BLaER1 treated with 17β-estradiol and CSF1 and Interleukin-3, amounts not matched to agents 10 nM and 100 nM (cell line): Measurements from ENCODE around the gene GPC6.

Source experiments
- H3K27ac ChIP-seq, 11 experiments: shearing (Covaris generic); formaldehyde crosslinking; 2 replicates each; pipeline ENCODE4 v1.8.1; 2022
- H3K27me3 ChIP-seq, 11 experiments: shearing (Covaris generic); formaldehyde crosslinking; 2 replicates each; pipeline ENCODE4 v1.8.1; 2022
- H3K36me3 ChIP-seq, 11 experiments: shearing (Covaris generic); formaldehyde crosslinking; 2 replicates each; pipeline ENCODE4 v1.8.1; 2022
- H3K4me1 ChIP-seq, 10 experiments: shearing (Covaris generic); formaldehyde crosslinking; 2 replicates each; pipeline ENCODE4 v1.8.1; 2022
- H3K4me2 ChIP-seq, 11 experiments: shearing (Covaris generic); formaldehyde crosslinking; 2 replicates each; pipeline ENCODE4 v1.8.1; 2022
- H3K4me3 ChIP-seq, 10 experiments: shearing (Covaris generic); formaldehyde crosslinking; 2 replicates each; pipeline ENCODE4 v1.8.1; 2022
- H3K9ac ChIP-seq, 11 experiments: shearing (Covaris generic); formaldehyde crosslinking; 2 replicates each; pipeline ENCODE4 v1.8.1; 2022
- H3K9me3 ChIP-seq, 11 experiments: shearing (Covaris generic); formaldehyde crosslinking; replicated peaks in 1 of 11; 2 replicates each; pipeline ENCODE4 v1.8.1; 2022
- H4K20me1 ChIP-seq, 11 experiments: shearing (Covaris generic); formaldehyde crosslinking; 2 replicates each; pipeline ENCODE4 v1.8.1; 2022
- Cebpa-rat ChIP-seq, 11 experiments: shearing (Covaris generic); IDR thresholded peaks; 2 replicates each; pipeline ENCODE4 v1.8.1; 2022

Gene GPC6

GRCh38 chr13:93955904-93956303 lies 729.3 kb downstream of the GPC6 start:
- Histone ChIP-seq H3K27me3 (no peaks in the 10 kb centered on the region), H3K4me2 (no peak overlapping the region), H3K36me3 (no peaks in the 10 kb centered on the region), H3K4me1 (peaks cover 9 to 15% (median 11%) of the 10 kb centered on the region in 10 experiments), H3K27ac (no peak overlapping the region), H3K9ac (no peak overlapping the region), H3K9me3 (peaks cover 0 to 8% (median 0%) of the 10 kb centered on the region in 11 experiments; a peak in 1 of 22 replicates), H3K4me3 (no peak overlapping the region), H4K20me1 (no peaks in the 10 kb centered on the region)
- TF ChIP-seq Cebpa-rat (IDR thresholded peaks at IDR 0.05): no peak

- no peaks in the 10 kb centered on the region for H3K36me3 ChIP-seq
- H4K20me1 ChIP-seq: no peaks in the 10 kb centered on the region
- no peak for TF ChIP-seq Cebpa-rat (IDR thresholded peaks at IDR 0.05)
- H3K4me3 ChIP-seq: no peak overlapping the region
- H3K4me2 ChIP-seq: no peak overlapping the region
- H3K27ac ChIP-seq: no peak overlapping the region
- no peak overlapping the region for H3K9ac ChIP-seq
- H3K4me1 ChIP-seq: peaks cover 6 to 9% (median 7%) of the 10 kb centered on the region in 10 experiments
- no peaks in the 10 kb centered on the region for H3K27me3 ChIP-seq
- peaks cover 0 to 8% (median 0%) of the 10 kb centered on the region in 11 experiments; a peak in 1 of 22 replicates for H3K9me3 ChIP-seq
Measured at GRCh38 chr13:93956426-93956825, 729.8 kb downstream of the GPC6 start.

- H4K20me1 ChIP-seq: no peaks in the 10 kb centered on the region
- H3K4me3 ChIP-seq: no peak overlapping the region
- H3K9ac ChIP-seq: no peak overlapping the region
- H3K27me3 ChIP-seq: no peaks in the 10 kb centered on the region
- H3K9me3 ChIP-seq: peaks cover 0 to 8% (median 0%) of the 10 kb centered on the region in 11 experiments; a peak in 1 of 22 replicates
- no peak overlapping the region for H3K27ac ChIP-seq
- H3K36me3 ChIP-seq: no peaks in the 10 kb centered on the region
- no peaks in the 10 kb centered on the region; a peak in 2 of 20 replicates for H3K4me1 ChIP-seq
- H3K4me2 ChIP-seq: no peak overlapping the region
- TF ChIP-seq Cebpa-rat (IDR thresholded peaks at IDR 0.05): no peak
Measured at GRCh38 chr13:93957371-93957770, 730.8 kb downstream of the GPC6 start.

- TF ChIP-seq Cebpa-rat (IDR thresholded peaks at IDR 0.05): no peak
Measured at GRCh38 chr13:93959796-93960533, 733.4 kb downstream of the GPC6 start.

GRCh38 chr13:93963266-93964145 lies 736.9 kb downstream of the GPC6 start:
- H3K4me1 ChIP-seq: no peaks in the 10 kb centered on the region; a peak in 2 of 20 replicates
- H4K20me1 ChIP-seq: no peaks in the 10 kb centered on the region
- no peak overlapping the region for H3K9ac ChIP-seq
- no peaks in the 10 kb centered on the region for H3K36me3 ChIP-seq
- no peak for TF ChIP-seq Cebpa-rat (IDR thresholded peaks at IDR 0.05)
- no peak overlapping the region for H3K4me3 ChIP-seq
- no peak overlapping the region for H3K27ac ChIP-seq
- H3K27me3 ChIP-seq: no peaks in the 10 kb centered on the region
- H3K4me2 ChIP-seq: no peak overlapping the region
- 0 out of 22 replicates have a peak, but pooled peaks cover 0 to 8% (median 0%) of the 10 kb centered on the region in 11 experiments for H3K9me3 ChIP-seq

More at GRCh38 chr13:93959796-93960533, 733.4 kb downstream of the GPC6 start:
- Histone ChIP-seq H3K36me3 (no peaks in the 10 kb centered on the region), H3K4me3 (no peak overlapping the region), H4K20me1 (no peaks in the 10 kb centered on the region), H3K27me3 (no peaks in the 10 kb centered on the region), H3K27ac (no peak overlapping the region), H3K9ac (no peak overlapping the region), H3K4me1 (no peaks in the 10 kb centered on the region; a peak in 2 of 20 replicates), H3K9me3 (peaks cover 0 to 8% (median 0%) of the 10 kb centered on the region in 11 experiments; a peak in 1 of 22 replicates), H3K4me2 (no peak overlapping the region)

GRCh38 chr13:93964146-93964512 lies 737.5 kb downstream of the GPC6 start:
- no peaks in the 10 kb centered on the region; a peak in 2 of 20 replicates for H3K4me1 ChIP-seq
- H3K4me2 ChIP-seq: no peak overlapping the region
- no peak overlapping the region for H3K27ac ChIP-seq
- H3K4me3 ChIP-seq: no peak overlapping the region
- no peak for TF ChIP-seq Cebpa-rat (IDR thresholded peaks at IDR 0.05)
- no peaks in the 10 kb centered on the region for H3K27me3 ChIP-seq
- H4K20me1 ChIP-seq: no peaks in the 10 kb centered on the region
- no peak overlapping the region for H3K9ac ChIP-seq
- no peaks in the 10 kb centered on the region for H3K36me3 ChIP-seq
- H3K9me3 ChIP-seq: 0 out of 22 replicates have a peak, but pooled peaks cover 0 to 8% (median 0%) of the 10 kb centered on the region in 11 experiments

- Histone ChIP-seq H3K27ac (no peak overlapping the region), H4K20me1 (no peaks in the 10 kb centered on the region)
Measured at GRCh38 chr13:93965587-93965986, 739.0 kb downstream of the GPC6 start.

GRCh38 chr13:93966267-93966936 lies 739.8 kb downstream of the GPC6 start:
- no peak overlapping the region for H3K9ac ChIP-seq
- no peak overlapping the region for H3K4me3 ChIP-seq
- H3K4me1 ChIP-seq: no peaks in the 10 kb centered on the region; a peak in 2 of 20 replicates
- no peak overlapping the region for H3K27ac ChIP-seq
- no peaks in the 10 kb centered on the region for H3K36me3 ChIP-seq
- H3K27me3 ChIP-seq: no peaks in the 10 kb centered on the region
- no peak overlapping the region for H3K4me2 ChIP-seq
- no peaks in the 10 kb centered on the region for H4K20me1 ChIP-seq
- TF ChIP-seq Cebpa-rat (IDR thresholded peaks at IDR 0.05): no peak
- no peaks in the 10 kb centered on the region for H3K9me3 ChIP-seq

More at GRCh38 chr13:93965587-93965986, 739.0 kb downstream of the GPC6 start:
- Histone ChIP-seq H3K9me3 (no peaks in the 10 kb centered on the region), H3K27me3 (no peaks in the 10 kb centered on the region), H3K4me2 (no peak overlapping the region), H3K4me1 (no peaks in the 10 kb centered on the region; a peak in 2 of 20 replicates), H3K4me3 (no peak overlapping the region), H3K36me3 (no peaks in the 10 kb centered on the region), H3K9ac (no peak overlapping the region)
- TF ChIP-seq Cebpa-rat (IDR thresholded peaks at IDR 0.05): no peak

GRCh38 chr13:93967286-93967685 lies 740.7 kb downstream of the GPC6 start:
- H3K9me3 ChIP-seq: no peaks in the 10 kb centered on the region
- H3K4me1 ChIP-seq: no peaks in the 10 kb centered on the region; a peak in 2 of 20 replicates
- no peaks in the 10 kb centered on the region for H3K27me3 ChIP-seq
- H3K27ac ChIP-seq: no peak overlapping the region
- H3K36me3 ChIP-seq: no peaks in the 10 kb centered on the region
- H4K20me1 ChIP-seq: no peaks in the 10 kb centered on the region
- H3K4me3 ChIP-seq: no peak overlapping the region
- H3K4me2 ChIP-seq: no peak overlapping the region
- no peak overlapping the region for H3K9ac ChIP-seq
- TF ChIP-seq Cebpa-rat (IDR thresholded peaks at IDR 0.05): no peak
